ENCODE results near the gene B4GALT3. TPM values are rescaled to one million over a fixed set of nuclear protein-coding genes. Genes with fewer than 3 reads are reported as not detected.

Gene B4GALT3
- total RNA-seq, 3 donors from 2014 or later, result 23.4 to 41.3 (median 29.4) TPM

DNA sequence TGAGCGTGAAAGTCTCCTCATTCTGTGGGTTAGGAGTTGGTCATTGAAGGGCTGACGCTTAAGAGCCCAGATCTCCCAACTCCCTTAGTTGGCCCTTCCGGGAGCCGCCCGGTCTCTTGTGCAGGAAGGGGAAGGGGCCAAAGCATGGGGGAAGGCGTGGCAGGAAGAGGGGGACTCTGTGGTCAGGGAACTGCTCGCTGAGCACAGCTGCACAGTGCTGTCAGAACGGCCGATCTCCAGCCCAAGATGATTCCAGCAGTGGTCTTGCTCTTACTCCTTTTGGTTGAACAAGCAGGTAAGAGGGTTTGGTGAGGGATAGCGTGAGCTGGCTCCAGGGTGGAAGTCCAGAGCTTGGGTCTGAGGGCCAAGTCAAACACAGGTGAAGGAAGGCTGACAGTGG lies 37.8 kb upstream of the B4GALT3 start, which contains the start of gene FCER1G:
FCER1G (plus strand) TSS at position 220 of the 400 bp plus-strand sequence; CDS start at position 247, 27 bp downstream.
- TF ChIP-seq CTCF (IDR thresholded peaks at IDR 0.05), result no peak
- no peak for TF ChIP-seq POLR2A (IDR thresholded peaks at IDR 0.05)
- H3K4me1 ChIP-seq, result no peaks in the 10 kb centered on the region
- intact Hi-C loops (cut with DNase I; ENCODE audit: low total_unique reads), result no loop called here
- peaks cover 5% of the 10 kb centered on the region for H3K36me3 ChIP-seq
- H3K27ac ChIP-seq, result peak within 1 kb of the TSS in 1 of 2 donors; percentile 78
- no peaks in the 10 kb centered on the region for H3K27me3 ChIP-seq
- H3K9me3 ChIP-seq, result no peaks in the 10 kb centered on the region
- H3K4me3 ChIP-seq, result peak within 1 kb of the TSS; percentile 13 to 43 (median 40)
- no peak for DNase-seq (ENCODE audit: low spot score in 2 of 2)

GRCh38 chr1:161214369-161214768 lies 37.1 kb upstream of the B4GALT3 start:
- no peak for DNase-seq (ENCODE audit: low spot score in 2 of 2)
- H3K9me3 ChIP-seq, result no peaks in the 10 kb centered on the region
- intact Hi-C loops (cut with DNase I; ENCODE audit: low total_unique reads), result no loop called here
- TF ChIP-seq POLR2A (IDR thresholded peaks at IDR 0.05) (no peak), CTCF (IDR thresholded peaks at IDR 0.05) (no peak), POLR2AphosphoS5 (IDR thresholded peaks at IDR 0.05) (no peak)
- peaks cover 5% of the 10 kb centered on the region for H3K36me3 ChIP-seq
- no peaks in the 10 kb centered on the region for H3K27me3 ChIP-seq
- peak overlapping the region in 1 of 3 donors; percentile 43 for H3K4me3 ChIP-seq
- H3K27ac ChIP-seq, result no peak overlapping the region
- no peaks in the 10 kb centered on the region for H3K4me1 ChIP-seq

DNA sequence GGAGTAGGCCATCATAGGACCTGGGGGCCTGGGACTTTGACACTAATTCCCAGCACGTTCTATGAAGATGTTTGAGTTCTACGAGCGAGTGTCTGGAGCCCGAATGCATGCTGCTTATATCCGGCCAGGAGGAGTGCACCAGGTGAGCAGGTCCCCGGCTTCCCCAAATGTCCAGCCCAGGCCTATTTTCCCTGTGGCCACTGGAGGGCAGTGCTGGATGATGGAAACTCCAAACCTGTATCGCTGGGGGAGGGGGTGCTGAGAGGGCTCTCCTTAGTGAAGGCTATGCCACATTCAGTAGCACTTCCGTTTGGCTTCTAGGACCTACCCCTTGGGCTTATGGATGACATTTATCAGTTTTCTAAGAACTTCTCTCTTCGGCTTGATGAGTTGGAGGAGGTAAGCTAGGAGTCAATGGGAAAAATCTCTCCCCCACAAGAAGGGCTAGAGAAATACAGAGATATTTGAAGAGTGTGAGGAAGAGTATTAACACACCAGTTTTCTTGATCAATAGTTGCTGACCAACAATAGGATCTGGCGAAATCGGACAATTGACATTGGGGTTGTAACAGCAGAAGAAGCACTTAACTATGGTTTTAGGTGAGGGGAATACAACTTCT lies 32.6 kb upstream of the B4GALT3 start:
- peak overlapping the region in 1 of 2 donors; percentile 26 for H3K27ac ChIP-seq
- TF ChIP-seq POLR2A (IDR thresholded peaks at IDR 0.05), result no peak
- peak in 1 of 3 donors; percentile 8 for TF ChIP-seq POLR2AphosphoS5 (IDR thresholded peaks at IDR 0.05)
- peak; percentile 54 to 88 (median 85) for TF ChIP-seq CTCF (IDR thresholded peaks at IDR 0.05)
- H3K4me3 ChIP-seq, result no peak overlapping the region
- H3K9me3 ChIP-seq, result no peaks in the 10 kb centered on the region
- DNase-seq (ENCODE audit: low spot score in 2 of 2), result peak; percentile 59 to 66
- intact Hi-C loops (cut with DNase I; ENCODE audit: low total_unique reads), result no loop called here
- H3K27me3 ChIP-seq, result no peaks in the 10 kb centered on the region
- H3K36me3 ChIP-seq, result peaks cover 5% of the 10 kb centered on the region
- no peaks in the 10 kb centered on the region for H3K4me1 ChIP-seq

- Histone ChIP-seq H3K9me3 (no peaks in the 10 kb centered on the region), H3K4me3 (no peak overlapping the region), H3K4me1 (peaks cover 0 to 3% of the 10 kb centered on the region in 2 donors), H3K27me3 (no peaks in the 10 kb centered on the region), H3K36me3 (no peaks in the 10 kb centered on the region), H3K27ac (peak overlapping the region; percentile 2 to 78)
- no peak for DNase-seq (ENCODE audit: low spot score in 2 of 2)
- TF ChIP-seq POLR2AphosphoS5 (IDR thresholded peaks at IDR 0.05) (peak in 1 of 3 donors; percentile 76), CTCF (IDR thresholded peaks at IDR 0.05) (no peak)
- intact Hi-C loops (cut with DNase I; ENCODE audit: low total_unique reads), result no loop called here
These were observed 29.9 kb upstream of the B4GALT3 start for GRCh38 chr1:161207173-161207572.

DNA sequence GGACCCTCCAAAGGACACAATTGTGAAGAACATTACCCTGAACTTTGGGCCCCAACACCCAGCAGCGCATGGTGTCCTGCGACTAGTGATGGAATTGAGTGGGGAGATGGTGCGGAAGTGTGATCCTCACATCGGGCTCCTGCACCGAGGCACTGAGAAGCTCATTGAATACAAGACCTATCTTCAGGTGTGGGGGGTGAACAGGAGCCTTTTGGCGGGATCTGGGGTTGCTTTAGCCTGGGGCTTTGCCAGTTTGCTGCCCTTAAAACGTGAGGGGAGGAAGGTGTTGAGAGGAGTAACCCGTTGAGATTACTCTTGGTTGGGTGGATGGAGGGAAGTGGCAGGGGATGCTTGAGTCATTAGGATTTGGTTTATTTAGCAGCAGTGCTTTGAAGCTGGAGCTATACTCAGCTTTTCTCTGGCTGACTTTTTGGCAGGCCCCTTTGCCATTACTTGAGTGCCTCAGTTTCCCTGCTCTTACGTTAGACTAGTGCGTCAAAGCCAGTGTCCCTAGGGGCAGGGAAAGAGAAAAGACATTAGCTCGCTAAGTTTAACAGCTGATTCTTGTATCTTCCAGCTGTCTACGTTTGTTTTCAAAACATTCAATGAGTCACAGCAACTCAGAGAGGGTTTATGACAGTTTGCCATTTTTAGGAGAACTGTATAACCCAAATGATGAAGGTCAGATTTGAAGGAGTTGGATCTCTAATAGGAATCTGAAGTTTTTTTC lies 29.3 kb upstream of the B4GALT3 start:
- no peak for TF ChIP-seq CTCF (IDR thresholded peaks at IDR 0.05)
- no peak for TF ChIP-seq POLR2AphosphoS5 (IDR thresholded peaks at IDR 0.05)
- TF ChIP-seq POLR2A (IDR thresholded peaks at IDR 0.05), result no peak
- intact Hi-C loops (cut with DNase I; ENCODE audit: low total_unique reads), result no loop called here

More for the DNA sequence above, 29.3 kb upstream of the B4GALT3 start:
- H3K4me3 ChIP-seq, result no peak overlapping the region
- no peaks in the 10 kb centered on the region for H3K27me3 ChIP-seq
- H3K27ac ChIP-seq, result peak overlapping the region; percentile 2 to 78
- DNase-seq (ENCODE audit: low spot score in 2 of 2), result no peak
- no peaks in the 10 kb centered on the region for H3K9me3 ChIP-seq
- H3K36me3 ChIP-seq, result no peaks in the 10 kb centered on the region
- peaks cover 0 to 3% of the 10 kb centered on the region in 2 donors for H3K4me1 ChIP-seq
